Colonic mucosa (tissue), 4 donors: Measurements from ENCODE around the gene EVI5L. TPM values are rescaled to one million over a fixed set of nuclear protein-coding genes. Genes with fewer than 3 reads are reported as not detected.

Source experiments
- DNase-seq: peaks from one replicate; pipeline ENCODE4 v3.0.0-alpha.2; 2020
- H3K27ac ChIP-seq: fragments of 200-600 bp; one replicate; pipeline ENCODE4 v1.8.0; 2021
- H3K27me3 ChIP-seq: fragments of 200-600 bp; one replicate; pipeline ENCODE4 v1.8.0; 2021
- H3K36me3 ChIP-seq: fragments of 200-600 bp; one replicate; pipeline ENCODE4 v1.8.0; 2021
- H3K4me1 ChIP-seq: fragments of 200-600 bp; one replicate; pipeline ENCODE4 v1.8.0; 2021; ENCODE audit warnings: mild to moderate bottlenecking
- H3K4me3 ChIP-seq: fragments of 200-600 bp; one replicate; pipeline ENCODE4 v1.8.0; 2021
- H3K9ac ChIP-seq, 2 donors: one replicate each; pipeline ENCODE4 v1.7.0; 2013; ENCODE audit warnings: control low read depth in 2 of 2, low read depth in 2 of 2, low read length in 2 of 2
- H3K9me3 ChIP-seq: fragments of 200-600 bp; one replicate; pipeline ENCODE4 v1.8.0; 2021
- CTCF ChIP-seq: fragments of 200-600 bp; IDR thresholded peaks from one replicate; pipeline ENCODE4 v1.8.0; 2022; ENCODE audit warnings: antibody characterized with exemption, mild to moderate bottlenecking
- intact Hi-C: fragments of 100-400 bp; cut with DNase I; formaldehyde crosslinking; loops from one replicate; pipeline ENCODE4 v1.14.1; 2022
- total RNA-seq, 2 donors: library from RNA; stranded (reverse); fragmentation: NEBNext Ultra II Directional in 1 of 2; extraction: Animal tissue kit (Norgen Biotek cat#: 25700) in 1 of 2; gene quantifications; one replicate each; pipeline ENCODE4 v1.2.1, GENCODE V29; 2021
- donor health status: healthy.
- donor health status: DM: no; HTN: no; CAD: no.
- donor health status: DM: no; HTN: no; CAD: no.

Gene EVI5L
- total RNA-seq: 10 to 100 TPM; 10.6 to 12.0 TPM

DNA sequence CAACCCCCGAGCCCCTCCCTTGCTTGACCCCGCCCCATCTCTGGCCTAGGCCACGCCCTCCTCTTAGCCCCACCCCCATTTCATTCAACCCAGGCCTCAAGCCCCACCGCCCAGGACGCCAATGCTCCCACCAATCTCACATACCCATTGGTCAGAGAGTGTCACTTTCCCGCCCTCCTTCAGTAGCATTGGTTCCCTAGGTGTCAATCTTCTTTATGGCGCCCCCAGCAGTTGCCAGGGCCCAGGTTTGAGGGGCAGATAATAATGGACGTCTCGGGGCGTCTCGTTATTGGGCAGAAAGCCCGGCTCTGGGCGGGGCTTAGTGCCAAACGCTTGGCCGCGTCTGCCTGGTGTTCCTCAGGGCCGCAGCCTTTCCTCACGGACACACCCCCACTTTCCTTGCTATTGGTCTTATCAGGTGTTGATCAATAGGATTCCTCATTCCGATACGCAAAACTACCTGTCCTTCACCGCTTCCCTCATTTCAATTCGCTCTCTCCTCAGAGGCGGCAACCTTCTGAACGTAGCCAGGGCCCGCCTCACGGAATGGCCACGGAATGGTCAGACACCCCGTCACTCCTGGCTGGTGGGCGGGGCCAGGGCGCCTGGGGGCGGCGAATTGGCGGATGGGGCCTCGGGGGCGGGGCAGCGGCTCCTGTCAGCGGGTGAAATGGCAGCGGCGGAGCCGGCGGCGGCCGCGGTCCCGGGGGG lies at the start of gene EVI5L:
TSS of gene EVI5L (plus strand) at position 658 of the 711 bp plus-strand sequence. CDS start 16,325 bp downstream, outside the sequence.
- intact Hi-C loops: no loop called here
- H3K36me3 ChIP-seq: no peaks in the 10 kb centered on the region
- H3K4me3 ChIP-seq: peak within 1 kb of the TSS; percentile 57
- H3K27ac ChIP-seq: no peak within 1 kb of the TSS
- DNase-seq: peak; percentile 99
- peak within 1 kb of the TSS; percentile 46 to 59 for H3K9ac ChIP-seq
- TF ChIP-seq CTCF: no peak
- no peaks in the 10 kb centered on the region for H3K4me1 ChIP-seq
- H3K9me3 ChIP-seq: no peaks in the 10 kb centered on the region
- H3K27me3 ChIP-seq: no peaks in the 10 kb centered on the region

- H3K27me3 ChIP-seq: peaks cover 3% of the 10 kb centered on the region
- DNase-seq: no peak
- intact Hi-C loops: no loop called here
These were observed 48.9 kb upstream of the EVI5L start for GRCh38 chr19:7781157-7781556.

DNA sequence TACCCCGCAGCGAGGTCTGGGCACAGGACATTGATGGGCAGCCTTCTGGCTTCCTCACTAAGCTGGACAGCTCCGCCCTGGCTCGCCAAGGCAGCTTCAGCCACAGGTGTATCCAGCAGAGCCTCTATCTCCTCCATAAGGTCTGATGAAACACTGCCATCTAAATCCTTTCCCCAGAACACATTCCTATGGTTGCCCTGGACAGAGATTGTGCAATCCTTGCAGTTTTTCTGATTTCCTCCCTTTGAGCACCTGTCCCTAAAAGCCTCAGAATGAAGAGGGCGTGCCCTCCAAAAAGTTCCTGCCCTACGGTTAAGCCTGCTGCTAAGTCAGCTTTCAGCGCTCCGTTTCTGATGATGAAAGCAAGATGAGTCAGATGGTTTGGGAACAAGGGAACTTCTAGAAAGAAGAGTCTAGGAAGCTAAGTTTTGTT lies 46.0 kb upstream of the EVI5L start:
- intact Hi-C loops: no loop called here
- Histone ChIP-seq H3K4me1 (no peaks in the 10 kb centered on the region), H3K9me3 (no peaks in the 10 kb centered on the region), H3K4me3 (no peak overlapping the region), H3K27me3 (peaks cover 26% of the 10 kb centered on the region), H3K27ac (no peak overlapping the region), H3K36me3 (no peaks in the 10 kb centered on the region), H3K9ac (no peak overlapping the region)
- no peak for TF ChIP-seq CTCF
- DNase-seq: no peak

More at GRCh38 chr19:7781157-7781556, 48.9 kb upstream of the EVI5L start:
- H3K4me3 ChIP-seq: no peak overlapping the region
- H3K9me3 ChIP-seq: no peaks in the 10 kb centered on the region
- H3K27ac ChIP-seq: no peak overlapping the region
- H3K36me3 ChIP-seq: no peaks in the 10 kb centered on the region
- H3K4me1 ChIP-seq: no peaks in the 10 kb centered on the region
- no peak overlapping the region for H3K9ac ChIP-seq
- TF ChIP-seq CTCF: no peak

- intact Hi-C loops: no loop called here
- no peak overlapping the region for H3K4me3 ChIP-seq
- peaks cover 34% of the 10 kb centered on the region for H3K27me3 ChIP-seq
- no peak for DNase-seq
- no peak overlapping the region for H3K27ac ChIP-seq
- no peaks in the 10 kb centered on the region for H3K4me1 ChIP-seq
- H3K36me3 ChIP-seq: no peaks in the 10 kb centered on the region
- no peaks in the 10 kb centered on the region for H3K9me3 ChIP-seq
- TF ChIP-seq CTCF: no peak
- H3K9ac ChIP-seq: no peak overlapping the region
These were observed 45.2 kb upstream of the EVI5L start for GRCh38 chr19:7784856-7785255.

DNA sequence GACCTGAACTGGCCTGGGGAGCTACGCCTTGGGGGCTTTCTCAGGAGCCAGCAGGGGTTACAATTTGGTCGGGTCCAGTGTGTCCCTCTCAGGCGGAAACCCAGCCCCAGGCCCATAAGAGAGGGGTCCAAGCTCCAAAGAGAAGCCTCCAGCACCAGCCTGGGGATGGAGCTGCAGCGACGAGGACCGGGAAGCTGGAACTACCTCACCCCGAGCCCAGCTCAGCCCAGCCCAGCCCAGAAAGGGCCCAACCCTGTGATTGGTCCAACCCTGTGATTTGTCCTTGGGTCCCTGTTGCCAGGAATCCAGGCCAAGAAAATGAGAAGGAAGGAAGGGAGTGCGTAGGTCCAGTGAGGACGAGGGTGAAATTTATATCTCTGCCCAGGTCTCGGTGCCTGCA lies 42.9 kb upstream of the EVI5L start:
- H3K27me3 ChIP-seq: peaks cover 34% of the 10 kb centered on the region
- DNase-seq: peak; percentile 25
- intact Hi-C loops: no loop called here
- no peak overlapping the region for H3K4me3 ChIP-seq
- H3K9me3 ChIP-seq: no peaks in the 10 kb centered on the region
- no peak overlapping the region for H3K27ac ChIP-seq
- no peaks in the 10 kb centered on the region for H3K4me1 ChIP-seq
- H3K36me3 ChIP-seq: no peaks in the 10 kb centered on the region
- H3K9ac ChIP-seq: no peak overlapping the region
- no peak for TF ChIP-seq CTCF
